ENCODE results near the gene SDK2. TPM values are rescaled to one million over a fixed set of nuclear protein-coding genes. Genes with fewer than 3 reads are reported as not detected.

The SDK2 gene
- polyA plus RNA-seq, 3 donors = 0.01 TPM; not detected in 2

DNA sequence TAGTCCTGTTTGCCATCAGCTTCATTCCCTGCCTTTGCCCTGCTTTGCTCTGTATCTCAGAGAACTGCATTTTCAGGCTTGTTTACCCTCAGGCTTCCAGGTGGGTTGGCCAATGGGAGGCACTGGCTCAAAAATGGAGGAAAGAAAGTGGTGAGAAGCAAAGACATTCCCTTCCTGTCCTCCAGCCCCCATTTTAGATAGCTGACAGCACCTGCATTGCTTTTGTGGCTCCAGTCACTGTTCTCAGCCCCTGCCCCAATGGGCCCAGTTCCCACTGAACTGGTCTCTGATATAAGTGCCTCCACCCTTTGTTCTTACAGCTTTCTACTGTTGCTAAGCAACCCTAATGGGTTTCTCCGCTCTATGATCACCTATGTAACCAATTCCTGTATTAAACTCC lies 19.4 kb upstream of the SDK2 start:
- H3K4me3 Mint-ChIP-seq = no peak overlapping the region
- H3K4me1 ChIP-seq (ENCODE audit: control insufficient read depth in 1 of 2, insufficient read depth in 2 of 2, low read length in 2 of 2) = peaks cover 40 to 42% of the 10 kb centered on the region in 2 donors
- TF ChIP-seq CTCF (IDR thresholded peaks at IDR 0.05) = no peak
- WGBS (ENCODE audit: insufficient coverage) = 100% methylated on average over 1 of the region's 1 CpG
- peaks cover 0 to 2% (median 0%) of the 10 kb centered on the region in 3 donors for H3K27me3 Mint-ChIP-seq (ENCODE audit: low read depth in 3 of 3)
- H3K9ac ChIP-seq (ENCODE audit: insufficient read depth, low read length, poor library complexity, severe bottlenecking) = no peak overlapping the region
- no peak overlapping the region for H3K4me3 ChIP-seq (replicated peaks in 1 of 3; ENCODE audit: low read depth in 2 of 3, low read length in 3 of 3)
- H3K27ac Mint-ChIP-seq = no peak overlapping the region
- no peaks in the 10 kb centered on the region for H3K36me3 ChIP-seq (replicated peaks in 1 of 2; ENCODE audit: control insufficient read depth in 1 of 2, insufficient read depth in 2 of 2, low read length in 2 of 2)
- no peak overlapping the region for H3K27ac ChIP-seq (ENCODE audit: low read depth in 1 of 2, low read length in 2 of 2)
- no peaks in the 10 kb centered on the region for H3K27me3 ChIP-seq (ENCODE audit: control insufficient read depth in 2 of 2, insufficient read depth in 2 of 2, low read length in 2 of 2)
- H2AFZ ChIP-seq (ENCODE audit: insufficient read depth, low read depth, low read length, poor library complexity, severe bottlenecking) = no peak overlapping the region
- H3K9me3 ChIP-seq (replicated peaks in 1 of 2; ENCODE audit: control insufficient read depth in 1 of 2, insufficient read depth in 1 of 2, low read length in 2 of 2) = no peaks in the 10 kb centered on the region
- intact Hi-C loops (cut with micrococcal nuclease) = no loop called here
- no peaks in the 10 kb centered on the region for H3K36me3 Mint-ChIP-seq
- no peaks in the 10 kb centered on the region for H4K20me1 ChIP-seq (ENCODE audit: insufficient read depth, low read length)
- H3K4me2 ChIP-seq (replicated peaks; ENCODE audit: extremely low read depth, low read length, poor library complexity, severe bottlenecking) = no peak overlapping the region
- H3K9me3 Mint-ChIP-seq = no peaks in the 10 kb centered on the region
- no peak for DNase-seq
- H3K79me2 ChIP-seq (ENCODE audit: insufficient read depth, low read length) = no peaks in the 10 kb centered on the region
- H3K4me1 Mint-ChIP-seq = peaks cover 41% of the 10 kb centered on the region

GRCh38 chr17:73660366-73660765 lies 16.1 kb upstream of the SDK2 start:
- intact Hi-C loops (cut with micrococcal nuclease) = no loop called here
- H3K27me3 Mint-ChIP-seq (ENCODE audit: low read depth in 3 of 3) = peaks cover 0 to 5% (median 1%) of the 10 kb centered on the region in 3 donors
- H3K4me1 Mint-ChIP-seq = peaks cover 23% of the 10 kb centered on the region
- no peaks in the 10 kb centered on the region for H3K36me3 ChIP-seq (replicated peaks in 1 of 2; ENCODE audit: control insufficient read depth in 1 of 2, insufficient read depth in 2 of 2, low read length in 2 of 2)
- 99% methylated on average over 5 of the region's 5 CpGs for WGBS (ENCODE audit: insufficient coverage)
- no peak overlapping the region for H3K27ac ChIP-seq (ENCODE audit: low read depth in 1 of 2, low read length in 2 of 2)
- no peak overlapping the region for H3K4me3 Mint-ChIP-seq
- no peaks in the 10 kb centered on the region for H4K20me1 ChIP-seq (ENCODE audit: insufficient read depth, low read length)
- peaks cover 0 to 2% of the 10 kb centered on the region in 2 donors for H3K36me3 Mint-ChIP-seq
- H3K9me3 ChIP-seq (replicated peaks in 1 of 2; ENCODE audit: control insufficient read depth in 1 of 2, insufficient read depth in 1 of 2, low read length in 2 of 2) = no peaks in the 10 kb centered on the region
- H3K4me1 ChIP-seq (ENCODE audit: control insufficient read depth in 1 of 2, insufficient read depth in 2 of 2, low read length in 2 of 2) = peaks cover 18 to 22% of the 10 kb centered on the region in 2 donors
- no peak overlapping the region for H2AFZ ChIP-seq (ENCODE audit: insufficient read depth, low read depth, low read length, poor library complexity, severe bottlenecking)
- no peak overlapping the region for H3K27ac Mint-ChIP-seq
- no peak overlapping the region for H3K4me2 ChIP-seq (replicated peaks; ENCODE audit: extremely low read depth, low read length, poor library complexity, severe bottlenecking)
- H3K9me3 Mint-ChIP-seq = peaks cover 0 to 2% (median 0%) of the 10 kb centered on the region in 7 donors
- H3K9ac ChIP-seq (ENCODE audit: insufficient read depth, low read length, poor library complexity, severe bottlenecking) = no peak overlapping the region
- DNase-seq = no peak
- H3K79me2 ChIP-seq (ENCODE audit: insufficient read depth, low read length) = no peaks in the 10 kb centered on the region
- no peak for TF ChIP-seq CTCF (IDR thresholded peaks at IDR 0.05)
- no peaks in the 10 kb centered on the region for H3K27me3 ChIP-seq (ENCODE audit: control insufficient read depth in 2 of 2, insufficient read depth in 2 of 2, low read length in 2 of 2)
- no peak overlapping the region for H3K4me3 ChIP-seq (replicated peaks in 1 of 3; ENCODE audit: low read depth in 2 of 3, low read length in 3 of 3)
